Posterior cingulate gyrus (tissue), 11 donors: ENCODE data around the gene CLMP.
A peak's percentile ranks its signal among the peaks of the same experiment; 100 is the strongest.

Experiments used
- DNase-seq, 10 donors: peaks; one replicate each; pipeline versions ENCODE4 v3.0.0 to v3.0.0-alpha.2; 2020 to 2021; ENCODE audit warnings: mixed read lengths in 3 of 10
- intact Hi-C: fragments of 100-400 bp; cut with DNase I; formaldehyde crosslinking; loops from one replicate; pipeline ENCODE4 v1.15.1; 2023

CLMP gene, protein sequence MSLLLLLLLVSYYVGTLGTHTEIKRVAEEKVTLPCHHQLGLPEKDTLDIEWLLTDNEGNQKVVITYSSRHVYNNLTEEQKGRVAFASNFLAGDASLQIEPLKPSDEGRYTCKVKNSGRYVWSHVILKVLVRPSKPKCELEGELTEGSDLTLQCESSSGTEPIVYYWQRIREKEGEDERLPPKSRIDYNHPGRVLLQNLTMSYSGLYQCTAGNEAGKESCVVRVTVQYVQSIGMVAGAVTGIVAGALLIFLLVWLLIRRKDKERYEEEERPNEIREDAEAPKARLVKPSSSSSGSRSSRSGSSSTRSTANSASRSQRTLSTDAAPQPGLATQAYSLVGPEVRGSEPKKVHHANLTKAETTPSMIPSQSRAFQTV

DNA sequence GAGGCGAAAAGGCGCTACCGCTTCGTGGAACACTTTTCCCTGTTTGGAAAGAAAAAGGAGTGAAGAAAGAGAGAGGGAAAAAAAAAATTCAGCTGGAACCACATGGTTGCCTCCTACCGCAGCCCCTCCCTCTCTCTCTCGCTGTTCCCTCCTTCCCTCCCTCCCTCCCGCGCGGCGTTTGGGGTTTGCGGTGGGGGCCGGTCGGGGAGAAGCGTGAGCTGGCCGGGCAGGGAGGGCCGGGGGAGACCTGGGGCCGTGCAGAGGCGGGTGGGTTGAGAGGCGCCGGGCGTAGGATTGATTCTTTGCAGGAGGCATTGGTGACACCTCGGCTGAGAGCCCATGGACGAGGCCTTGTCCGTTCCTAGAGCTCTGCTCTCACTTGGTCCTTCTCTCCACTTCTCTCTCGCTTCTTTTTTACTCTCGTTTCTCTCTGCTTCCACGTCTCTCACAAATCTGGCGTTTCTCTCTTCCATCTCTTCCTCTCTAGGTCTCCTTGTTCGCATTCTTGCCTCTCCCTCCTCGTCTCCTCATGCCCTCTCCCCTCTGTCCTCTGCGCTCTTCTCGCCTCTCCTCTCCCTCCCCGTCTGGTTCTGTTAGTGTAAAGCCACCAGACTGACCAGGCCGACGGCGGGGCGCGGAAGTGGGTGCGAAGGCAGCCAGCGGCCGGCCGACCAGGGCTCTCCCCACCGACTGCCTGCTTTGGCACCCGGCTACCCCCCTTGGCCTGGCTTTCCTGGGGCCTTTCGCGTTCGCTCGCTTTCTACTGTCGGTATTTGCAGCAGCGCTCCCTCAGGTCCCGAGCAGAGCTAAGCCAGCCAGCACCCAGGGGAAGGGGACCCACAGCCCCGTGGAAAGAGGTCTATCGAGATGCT, at the start of gene CLMP:
Gene CLMP, minus strand, starts transcription at position 61 of the 872 bp plus-strand sequence. CDS start 308 bp downstream, outside the sequence.
- intact Hi-C loops, result no loop called here
- peak in 5 of 10 donors; percentile 22 to 83 (median 31) for DNase-seq

DNA sequence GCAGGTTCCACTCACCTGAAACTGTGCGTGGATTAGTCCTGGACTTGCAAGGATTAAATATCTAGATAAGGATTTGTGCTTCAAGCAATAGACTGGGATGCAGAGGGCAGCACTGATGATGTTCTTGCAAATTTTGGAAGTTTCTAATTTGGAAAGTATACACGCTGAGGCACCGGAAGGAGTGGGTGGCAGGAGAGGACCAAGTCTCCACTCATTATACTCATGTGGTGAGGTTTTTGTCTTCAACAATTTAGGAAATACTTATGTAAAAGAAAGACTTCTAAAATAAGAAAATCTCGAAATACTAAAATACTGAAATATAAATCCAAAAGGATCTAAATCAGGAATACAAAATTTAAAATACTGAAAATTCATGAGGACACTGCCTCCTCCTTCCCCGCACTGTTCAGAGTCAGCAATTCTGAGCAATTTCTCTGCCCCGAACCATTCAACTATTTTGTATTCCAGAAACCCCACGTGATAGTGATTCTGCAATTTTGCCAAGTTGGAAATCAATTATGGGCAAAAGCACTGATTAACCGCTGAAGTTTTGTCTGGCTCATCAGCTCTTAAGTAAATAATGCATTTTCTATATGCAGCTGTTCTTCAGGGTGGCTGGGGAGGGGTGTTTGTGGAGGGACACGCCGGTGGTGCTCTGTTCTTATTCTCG, 47.0 kb upstream of the CLMP start:
- DNase-seq, result peak in 1 of 10 donors; percentile 35
- intact Hi-C loops, result no loop called here

DNA sequence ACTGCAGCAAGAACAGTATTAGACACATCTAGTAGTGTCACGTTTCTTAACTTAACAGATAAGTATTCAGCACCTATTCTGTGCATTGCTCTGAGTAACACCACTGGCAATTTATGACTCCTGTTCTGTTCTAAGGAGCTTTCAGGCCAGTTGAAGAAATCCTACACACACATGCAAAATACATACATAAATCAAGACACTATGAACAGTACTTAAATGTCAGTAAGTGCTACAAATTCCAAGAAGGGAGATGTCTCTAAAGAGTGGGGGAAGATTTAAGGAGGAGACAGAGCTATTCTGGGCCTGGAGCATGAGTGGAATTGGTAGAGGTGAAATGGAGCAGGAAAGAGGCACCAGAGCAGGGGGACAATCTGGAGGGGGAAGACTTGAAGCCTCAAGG, 46.2 kb upstream of the CLMP start:
- no peak for DNase-seq
- intact Hi-C loops, result no loop called here

DNA sequence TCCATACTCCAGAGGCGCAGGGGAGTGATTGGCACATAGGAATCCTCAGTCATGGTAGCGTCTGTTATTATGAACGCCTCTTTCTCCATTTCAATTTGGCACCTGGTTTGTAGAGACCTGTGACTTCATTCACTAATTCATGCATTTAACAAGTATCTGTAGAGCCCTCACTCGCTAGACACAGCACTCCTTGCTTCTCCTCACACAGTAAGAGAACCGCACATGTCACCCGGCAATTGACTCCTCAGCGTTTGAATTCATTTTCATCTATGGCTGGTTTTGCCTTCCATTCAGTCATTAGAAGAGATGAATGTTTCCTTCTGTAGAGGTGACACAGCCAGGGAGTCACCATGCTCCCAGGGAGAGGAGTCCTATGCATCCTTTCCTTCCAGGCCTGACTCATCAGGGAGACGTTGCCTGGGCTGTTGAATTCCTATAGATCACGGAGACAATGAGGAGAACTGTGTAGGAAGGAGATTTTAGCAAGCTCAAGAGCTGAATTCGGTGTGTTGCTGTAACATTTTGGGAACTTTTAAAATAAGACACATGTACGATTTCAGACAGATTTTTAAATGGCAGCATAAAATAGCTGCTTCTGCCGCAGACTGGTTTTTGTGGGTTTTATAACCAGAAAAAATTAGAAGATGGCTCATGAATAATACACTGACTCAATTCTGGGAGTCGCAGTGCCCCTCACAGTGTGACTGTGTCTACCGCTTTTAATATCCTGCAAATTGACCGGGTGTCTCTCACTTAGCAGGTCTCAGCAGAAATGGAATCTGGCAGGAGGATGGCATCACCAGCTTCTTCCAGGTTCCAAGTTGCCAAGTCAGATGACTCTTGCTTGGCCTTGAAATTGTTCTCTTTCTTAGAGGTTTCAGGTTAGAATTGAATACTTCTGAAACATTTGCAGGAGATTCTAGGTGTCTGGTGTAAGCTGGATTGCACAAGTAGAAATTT, 44.4 kb upstream of the CLMP start:
- intact Hi-C loops, result no loop called here
- DNase-seq, result peak in 2 of 10 donors; percentile 54 to 87

DNA sequence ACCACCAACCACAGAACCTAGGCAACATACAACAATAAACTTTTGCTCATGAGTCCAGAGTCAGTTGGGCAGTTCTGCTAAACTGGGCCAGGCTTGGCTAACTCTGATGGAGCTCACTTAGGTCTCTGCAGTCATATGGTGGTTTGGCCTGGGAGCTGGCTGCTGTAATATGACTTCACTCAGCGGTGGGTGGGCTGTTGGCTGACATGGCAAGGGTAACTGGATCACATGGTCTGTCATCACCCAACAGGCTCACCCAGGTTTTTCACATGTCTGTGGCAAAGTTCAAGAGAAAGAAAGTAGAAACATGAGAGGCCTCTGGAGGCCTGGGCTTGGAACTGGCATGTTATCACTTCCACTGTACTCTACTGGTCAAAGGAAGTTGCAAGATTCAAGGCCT, 43.2 kb upstream of the CLMP start:
- intact Hi-C loops, result no loop called here
- DNase-seq, result no peak

DNA sequence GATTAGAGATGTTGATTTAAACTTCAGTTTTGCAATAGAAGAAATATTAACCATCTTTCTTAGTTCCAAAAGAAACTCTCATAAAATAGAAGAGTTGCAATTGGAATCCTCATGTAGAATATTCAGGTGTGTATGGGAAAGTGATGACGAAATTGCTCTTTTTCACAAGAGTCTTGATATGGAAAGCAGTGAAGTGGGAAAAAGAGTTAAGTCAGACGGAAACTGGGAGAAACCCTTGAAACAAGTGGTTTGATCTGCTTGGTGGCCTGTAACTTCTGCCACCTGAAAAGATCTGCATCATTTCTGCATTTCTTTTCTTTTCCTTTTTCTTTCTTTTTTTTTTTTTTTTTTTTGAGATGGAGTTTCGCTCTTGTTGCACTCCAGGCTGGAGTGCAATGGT, 41.8 kb upstream of the CLMP start:
- no peak for DNase-seq
- intact Hi-C loops, result no loop called here

DNA sequence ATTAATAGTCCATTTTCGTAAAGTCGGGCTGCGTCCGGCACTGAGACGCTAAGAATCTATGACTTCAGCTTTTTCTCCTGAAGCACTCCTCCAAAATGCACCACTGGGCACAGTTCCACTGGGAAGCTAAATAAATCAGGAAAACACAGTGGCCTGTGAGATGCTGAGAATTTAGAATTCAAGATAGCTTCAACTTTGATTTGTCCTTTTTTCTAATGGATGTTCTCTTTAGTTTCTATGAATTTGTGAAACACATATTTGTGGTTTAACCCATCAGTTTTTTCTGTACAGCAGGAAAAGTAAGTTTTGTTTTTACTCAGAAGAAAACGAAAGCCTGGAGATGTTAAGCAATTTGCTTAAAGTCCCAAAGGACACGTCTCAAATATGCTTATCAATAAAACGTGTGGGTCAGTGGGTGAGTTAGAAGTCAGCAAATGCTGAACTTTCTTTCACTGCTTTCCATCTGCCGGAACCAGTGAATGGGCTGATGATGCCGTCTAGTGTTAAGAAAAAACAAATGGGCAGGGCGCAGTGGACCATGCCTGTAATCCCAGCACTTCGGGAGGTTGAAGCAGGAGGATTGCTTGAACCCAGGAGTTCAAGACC, 40.7 kb upstream of the CLMP start:
- intact Hi-C loops, result no loop called here
- DNase-seq, result no peak

DNA sequence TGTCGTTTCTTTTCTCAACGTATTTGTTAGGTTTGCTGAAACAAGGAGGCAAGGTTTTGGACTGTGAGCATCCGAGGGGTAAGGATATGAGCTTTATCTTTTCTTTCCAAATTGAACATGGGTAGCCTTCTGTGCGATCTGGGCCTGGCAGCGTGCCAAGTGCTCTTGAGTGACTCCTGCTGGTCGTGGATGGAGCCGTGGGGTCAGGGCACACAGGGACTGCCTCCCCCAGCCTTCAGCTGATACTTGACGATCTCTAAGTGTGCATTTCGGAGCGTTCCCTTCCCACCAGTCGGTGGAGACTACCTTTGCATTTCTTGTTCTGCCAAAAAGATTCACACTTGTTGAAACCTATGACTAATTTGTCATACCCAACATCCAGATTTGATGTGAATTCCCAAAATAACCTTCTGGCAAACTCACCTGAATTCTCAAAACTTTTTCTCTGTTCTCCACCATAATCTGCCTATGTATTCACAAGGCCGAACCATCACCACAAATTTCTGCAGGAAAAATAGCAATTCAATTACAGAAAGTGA, 40.1 kb upstream of the CLMP start:
- intact Hi-C loops, result no loop called here
- DNase-seq, result peak in 6 of 10 donors; percentile 34 to 91 (median 62)

DNA sequence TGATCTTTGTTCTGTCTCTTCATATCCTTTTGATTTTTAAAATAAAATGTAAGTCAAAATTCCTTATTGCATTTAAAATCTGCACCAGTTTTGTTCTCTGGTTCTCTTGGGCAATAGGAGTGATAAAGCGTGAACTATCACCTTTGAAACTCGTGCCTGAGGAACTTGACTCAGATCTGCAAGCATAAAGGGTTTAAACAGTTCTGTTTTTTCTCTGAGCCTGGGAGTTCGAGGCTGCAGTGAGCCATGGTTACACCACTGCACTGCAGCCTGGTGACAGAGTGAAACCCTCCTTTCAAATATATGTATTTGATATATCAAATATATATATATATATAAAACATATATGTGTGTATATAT, 38.9 kb upstream of the CLMP start:
- no peak for DNase-seq
- intact Hi-C loops, result no loop called here

DNA sequence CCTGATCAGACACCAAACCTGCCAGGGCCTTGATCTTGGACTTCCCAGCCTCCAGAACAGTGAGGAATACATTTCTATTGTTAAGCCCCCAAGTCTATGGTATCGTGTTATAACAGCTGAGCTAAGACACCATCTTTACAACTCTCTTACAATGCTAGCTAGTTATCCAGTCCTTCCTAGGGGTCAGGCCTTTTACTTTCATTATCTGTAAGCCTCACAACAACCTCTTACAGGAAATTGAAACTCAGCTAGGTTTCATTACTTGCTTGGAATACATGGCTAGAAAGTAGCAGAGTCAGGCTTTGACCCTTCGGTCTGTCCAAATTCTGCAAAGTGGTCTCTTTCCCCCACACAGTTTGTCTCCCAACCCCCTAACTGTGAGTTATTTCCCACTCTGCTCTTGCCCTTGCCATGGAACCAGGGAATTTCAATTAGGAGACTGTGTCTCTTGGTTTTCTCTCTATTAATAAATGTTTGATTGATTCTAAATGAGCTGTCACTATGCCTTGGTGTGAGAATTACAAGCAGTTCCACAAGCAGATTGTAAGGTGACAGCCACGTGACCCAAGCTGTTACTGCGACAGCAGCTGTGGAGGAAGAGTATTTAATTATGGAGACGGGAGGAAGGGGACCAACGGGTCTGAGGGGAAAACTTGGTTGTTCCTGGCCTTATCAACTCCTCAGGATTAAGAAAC, 38.4 kb upstream of the CLMP start:
- intact Hi-C loops, result no loop called here
- DNase-seq, result no peak

DNA sequence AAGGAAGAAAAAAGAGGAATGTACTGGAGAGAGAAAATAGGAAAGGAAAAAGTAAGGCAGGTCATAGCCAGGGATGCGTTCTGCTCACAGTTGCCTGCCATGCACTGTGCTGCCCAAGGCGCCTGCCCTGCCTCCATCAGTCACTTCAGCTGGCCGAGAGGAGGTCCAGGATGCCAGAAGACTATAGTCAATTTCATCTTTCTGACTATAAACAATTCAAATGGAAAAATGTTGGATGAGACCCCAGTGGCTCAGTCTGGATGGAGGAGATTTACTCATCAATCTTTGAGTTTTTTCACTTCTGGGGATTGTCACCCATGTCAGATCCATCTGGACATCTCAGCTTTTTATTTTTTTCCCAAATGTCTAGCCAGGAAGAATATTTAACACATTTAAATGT, 36.7 kb upstream of the CLMP start:
- intact Hi-C loops, result no loop called here
- no peak for DNase-seq

DNA sequence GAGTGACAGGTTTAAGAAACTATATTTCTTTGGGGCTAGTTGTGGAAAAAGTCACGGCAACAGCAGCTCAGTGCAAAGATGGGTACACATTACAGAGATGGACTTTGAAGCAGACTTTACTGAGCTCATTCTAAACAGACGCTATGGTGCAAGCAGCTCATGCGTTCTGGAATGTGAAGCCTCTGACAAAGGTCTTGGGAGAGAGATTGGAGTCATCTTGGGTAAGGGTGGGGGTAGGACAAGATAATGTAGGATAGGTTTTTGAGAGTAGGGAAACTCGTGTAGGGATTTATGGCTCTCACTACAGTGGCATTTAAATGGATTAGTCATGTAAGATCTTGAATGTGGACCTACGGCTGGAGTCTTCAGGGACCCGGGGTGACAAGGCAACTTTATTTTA, 36.2 kb upstream of the CLMP start:
- no peak for DNase-seq
- intact Hi-C loops, result no loop called here

DNA sequence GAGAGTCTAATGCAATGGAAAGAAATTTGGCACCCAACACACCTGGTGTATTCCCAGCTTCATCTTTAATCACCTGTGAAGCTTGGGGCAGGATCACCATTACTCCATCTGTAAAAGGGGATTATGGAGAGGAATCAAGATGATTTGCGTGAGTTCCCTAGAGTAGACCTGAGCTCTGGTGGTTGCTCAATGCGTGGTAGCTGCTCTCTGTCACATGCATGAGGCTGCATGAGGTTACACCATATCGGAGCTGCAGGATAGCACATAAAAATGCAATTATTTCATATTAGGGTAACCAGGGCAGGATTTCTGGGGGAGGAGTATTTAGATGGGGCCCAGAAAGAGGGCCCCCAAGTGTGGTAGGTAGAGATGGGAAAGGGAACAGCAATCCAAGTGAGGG, 35.3 kb upstream of the CLMP start:
- intact Hi-C loops, result no loop called here
- no peak for DNase-seq

DNA sequence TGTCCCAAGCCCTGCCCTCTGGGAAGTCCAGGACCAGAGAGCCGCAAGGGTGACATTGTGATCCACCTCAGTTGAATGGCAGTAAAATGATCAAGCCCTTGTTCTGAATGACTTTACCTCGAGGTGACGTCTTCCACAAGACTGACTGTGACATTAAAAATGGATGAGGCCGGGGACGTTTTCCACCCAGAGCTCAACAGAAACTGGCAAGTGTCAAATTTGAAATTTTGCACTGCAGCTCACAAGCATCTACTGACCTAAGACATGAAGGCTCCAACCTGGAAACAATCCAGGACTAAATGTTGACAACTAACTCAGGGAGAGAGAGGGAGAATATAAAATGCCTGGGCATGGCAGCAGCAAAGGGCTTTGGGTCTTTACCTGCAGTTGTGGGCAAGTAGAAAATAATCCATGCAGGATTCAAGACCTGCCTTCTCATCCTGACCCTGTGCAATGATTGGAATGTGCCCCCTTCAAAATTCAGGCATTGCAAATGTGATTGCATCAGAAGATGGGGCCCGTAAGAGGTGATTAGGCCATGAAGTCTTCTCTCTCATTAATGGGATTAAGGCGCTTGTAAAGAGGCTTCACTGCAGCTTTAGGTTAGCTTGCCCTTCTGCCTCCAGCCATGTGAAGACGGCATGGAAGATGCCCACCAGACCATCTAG, 33.6 kb upstream of the CLMP start:
- DNase-seq, result no peak
- intact Hi-C loops, result no loop called here

DNA sequence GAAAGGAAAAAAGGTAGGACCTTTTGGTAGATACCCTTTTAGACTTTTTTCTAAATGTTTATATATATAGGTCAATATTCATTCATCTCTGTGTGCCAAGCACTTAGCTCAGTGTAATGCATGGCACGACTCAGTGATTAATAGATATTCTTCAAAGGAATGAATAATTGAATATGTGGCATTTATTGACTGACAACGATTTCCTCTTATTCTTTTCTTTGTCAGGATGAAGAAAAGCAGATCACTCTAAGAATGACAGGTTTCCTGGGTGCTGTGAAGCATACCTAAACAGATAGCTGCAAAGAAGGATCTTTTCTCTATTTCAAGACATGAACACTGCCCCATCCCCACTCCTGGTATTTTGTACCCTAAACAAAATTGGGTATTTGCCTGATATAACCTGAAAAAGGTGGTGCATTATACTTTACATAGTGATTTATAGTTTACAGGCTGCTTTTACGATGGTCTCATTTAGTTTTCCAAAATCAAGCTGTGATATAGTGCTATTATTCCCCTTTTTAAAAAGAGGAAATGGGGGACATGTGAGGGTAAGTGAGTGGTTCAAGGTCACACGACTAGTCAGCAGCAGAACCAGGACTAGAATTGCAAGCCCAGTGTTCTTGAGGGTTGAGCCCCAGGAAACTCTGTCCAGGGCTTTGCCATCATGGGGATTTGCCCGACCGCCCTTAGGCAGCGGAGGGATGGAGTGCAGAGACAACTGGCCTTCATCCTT, 32.9 kb upstream of the CLMP start:
- no peak for DNase-seq
- intact Hi-C loops, result no loop called here

DNA sequence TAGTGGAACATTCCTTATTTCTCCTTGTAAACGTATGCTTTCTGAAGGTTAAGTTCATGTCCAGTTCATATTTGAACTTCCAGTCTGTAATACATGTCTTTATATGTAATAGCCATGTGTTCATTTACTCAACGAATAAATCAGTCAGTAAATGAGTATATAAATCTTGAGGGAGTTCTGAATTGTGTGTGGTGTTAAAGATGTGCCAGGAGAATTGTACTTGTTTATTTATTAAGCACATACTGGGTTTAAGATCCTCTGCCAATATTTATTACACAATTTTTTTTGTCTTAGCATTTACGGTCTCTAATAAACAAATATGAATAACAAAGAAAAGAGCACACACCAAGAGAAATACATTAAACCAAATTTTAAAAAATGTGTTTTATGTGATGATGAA, 26.5 kb upstream of the CLMP start:
- intact Hi-C loops, result no loop called here
- no peak for DNase-seq

DNA sequence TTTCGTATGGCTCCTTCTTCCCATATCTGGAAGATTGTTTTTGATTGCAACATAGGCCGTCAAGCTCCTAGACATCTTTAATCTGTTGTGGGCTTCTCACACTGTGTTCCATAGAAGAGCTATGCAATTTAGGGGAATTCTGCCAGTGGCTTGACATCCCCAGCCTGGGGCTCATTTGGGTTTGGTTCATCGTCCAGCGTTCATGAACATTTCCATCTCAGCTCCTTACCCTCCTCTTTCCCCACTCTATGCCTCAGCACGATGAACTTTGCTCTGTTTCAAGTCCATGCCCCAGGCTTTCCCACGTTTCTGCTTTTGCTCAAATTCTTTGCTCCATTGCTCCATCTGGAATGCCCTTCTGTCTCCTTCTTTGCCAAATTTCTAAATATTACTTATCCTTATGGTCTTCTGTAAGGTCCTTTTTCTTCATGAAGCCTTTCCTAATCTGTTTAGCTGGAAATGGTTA, 26.1 kb upstream of the CLMP start:
- intact Hi-C loops, result no loop called here
- no peak for DNase-seq
